Suprapubic skin (tissue), 2 donors: ENCODE measurements around the gene PNPLA3.

Source experiments
- EP300 ChIP-seq: sonication (generic); formaldehyde crosslinking; IDR thresholded peaks from one replicate; pipeline ENCODE4 v1.6.1; 2017; ENCODE audit warnings: antibody characterized with exemption
- POLR2A ChIP-seq, 2 donors: fragments of 450-650 bp; IDR thresholded peaks; one replicate each; pipeline ENCODE4 v1.6.1; 2017; ENCODE audit warnings: antibody characterized with exemption in 2 of 2, mild to moderate bottlenecking in 2 of 2, moderate library complexity in 2 of 2

GRCh38 chr22:43910178-43910695 lies 13.4 kb upstream of the PNPLA3 start:
- TF ChIP-seq POLR2A (IDR thresholded peaks at IDR 0.05) (no peak), EP300 (no peak)
